Measurements from ENCODE around the gene STXBP6.
"Not testable (repeated sequence)": the region's sequence is repeated elsewhere in the genome, so short reads cannot be mapped to it uniquely, and the experiment has no call there.

The STXBP6 gene

DNA sequence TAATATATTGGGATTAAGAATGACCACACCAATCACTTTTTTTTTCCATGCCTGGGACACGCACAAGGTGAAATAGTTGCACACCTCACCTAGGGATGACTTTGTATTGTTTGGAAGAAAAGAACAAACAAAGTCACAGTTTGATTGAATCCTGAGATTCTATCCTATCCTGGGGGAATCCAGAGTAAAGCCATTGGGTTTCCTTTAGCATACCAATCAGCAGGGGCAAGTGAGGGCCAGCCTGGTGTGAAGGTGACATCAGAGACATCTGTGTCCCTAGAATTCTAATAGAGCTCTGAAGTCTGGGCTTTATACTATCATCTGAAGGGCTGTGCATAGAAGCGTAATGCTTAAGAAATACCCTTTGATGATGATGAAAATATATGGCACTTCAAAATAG, 199.9 kb downstream of the STXBP6 start:
- no peak for DNase-seq

DNA sequence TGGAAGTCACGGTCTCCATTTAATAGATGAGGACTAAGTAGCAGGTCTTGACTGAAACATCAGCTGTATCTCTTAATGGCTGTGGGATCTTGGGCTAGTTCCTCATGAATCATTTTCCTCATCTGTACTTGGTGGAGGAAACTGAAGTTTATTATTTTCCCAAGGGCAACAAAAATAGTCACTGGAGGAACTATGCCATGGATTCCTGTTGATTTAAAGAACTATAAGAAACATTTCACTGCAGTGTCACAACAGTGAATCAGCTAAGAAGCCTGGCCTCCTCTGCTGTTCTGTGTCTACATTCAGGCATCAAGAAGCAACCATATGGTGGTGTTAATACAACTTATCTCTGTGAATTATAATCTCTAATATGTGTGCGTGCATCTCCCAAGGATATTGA, 200.5 kb downstream of the STXBP6 start:
- DNase-seq = no peak

DNA sequence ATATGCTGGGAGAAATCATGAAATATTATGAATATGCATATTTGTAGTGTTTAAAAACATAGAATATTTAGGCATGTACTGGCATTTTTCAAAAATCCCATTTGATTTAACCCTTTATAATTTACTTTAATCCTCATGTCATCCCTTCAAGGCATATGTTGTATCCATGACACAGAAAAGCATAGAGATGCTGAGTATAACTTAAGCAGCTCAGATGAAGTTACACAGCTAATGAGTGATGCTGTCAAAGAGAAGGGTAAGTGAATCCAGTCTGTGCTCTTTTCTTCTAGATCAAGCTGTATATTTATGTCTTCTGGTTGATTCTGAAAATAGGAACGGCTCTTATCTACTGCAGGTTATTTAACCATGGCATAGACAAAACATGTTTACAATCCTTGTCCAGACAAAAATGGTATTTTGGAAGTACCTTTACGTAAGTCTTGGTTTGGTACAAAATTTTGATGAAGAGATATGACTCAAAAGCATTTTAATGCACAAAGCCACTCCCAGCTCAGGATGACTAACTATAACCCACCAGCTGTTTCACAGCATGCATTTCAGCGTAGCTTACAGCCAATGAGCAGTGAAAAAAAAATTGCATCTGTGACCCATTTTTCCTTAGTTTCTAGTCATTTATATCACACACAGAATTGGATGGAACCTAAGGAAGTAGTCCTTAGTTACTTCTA, 201.7 kb downstream of the STXBP6 start:
- DNase-seq = no peak

DNA sequence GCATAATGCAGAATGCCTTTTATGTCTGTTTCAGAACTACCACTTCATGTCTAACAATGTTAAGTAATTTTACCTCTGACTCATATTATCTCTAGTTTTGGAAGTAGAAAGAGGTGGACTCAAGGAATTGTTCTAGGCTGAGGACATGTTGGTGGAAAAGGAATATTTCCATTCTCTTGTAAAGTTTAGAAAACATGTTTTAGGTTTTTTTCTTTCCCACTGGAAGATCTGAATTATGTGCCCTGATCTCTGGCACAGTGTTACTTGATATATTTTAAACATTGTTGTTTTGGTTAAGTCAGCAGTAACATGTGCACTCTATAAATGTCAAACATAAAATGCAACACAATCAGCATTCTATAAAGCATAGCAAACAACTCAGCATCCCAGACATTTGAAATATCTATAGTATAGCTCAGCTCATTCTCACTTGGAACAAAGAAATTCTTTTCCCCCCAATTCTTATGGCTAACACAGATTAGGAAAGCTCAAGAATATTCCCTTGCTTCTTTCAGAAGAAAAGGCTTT, 202.3 kb downstream of the STXBP6 start:
- DNase-seq = no peak

DNA sequence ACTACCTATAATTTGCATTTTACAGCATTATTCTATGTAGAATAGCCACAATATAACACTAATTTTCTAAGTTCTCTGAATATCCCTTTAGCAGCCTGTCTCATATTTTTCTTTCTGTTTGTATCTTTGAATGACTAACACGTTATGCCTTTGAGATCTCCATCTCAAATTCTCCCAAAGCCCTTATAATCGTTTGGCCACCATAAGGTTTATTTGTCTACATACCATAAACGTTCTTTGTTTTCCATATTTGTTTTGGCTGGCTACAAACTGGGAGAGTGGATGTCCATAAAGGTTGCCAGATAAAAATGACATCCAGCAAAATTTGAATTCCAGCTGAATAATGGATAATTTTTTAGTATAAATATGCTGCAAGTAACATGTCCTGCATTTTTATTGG, 203.7 kb downstream of the STXBP6 start:
- DNase-seq = no peak

DNA sequence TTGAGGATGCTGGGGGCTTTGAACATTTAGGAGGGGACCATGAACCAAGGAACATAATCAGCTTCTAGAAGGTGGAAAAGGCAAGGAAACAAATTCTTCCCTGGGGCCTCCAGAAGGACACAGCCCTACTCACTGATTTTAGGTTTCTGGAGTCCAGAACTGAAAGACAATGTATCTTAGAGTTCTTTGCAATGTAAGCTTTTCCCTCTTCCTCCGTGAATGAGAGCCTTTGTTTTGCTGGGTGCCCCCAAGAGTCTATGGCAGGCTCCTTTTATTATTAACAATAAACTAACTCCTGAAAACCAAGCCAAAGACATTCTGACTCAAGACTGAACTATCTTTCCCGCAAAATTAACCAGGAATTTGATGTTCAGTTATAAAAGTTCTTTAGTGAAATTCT, 204.1 kb downstream of the STXBP6 start:
- no peak for DNase-seq

DNA sequence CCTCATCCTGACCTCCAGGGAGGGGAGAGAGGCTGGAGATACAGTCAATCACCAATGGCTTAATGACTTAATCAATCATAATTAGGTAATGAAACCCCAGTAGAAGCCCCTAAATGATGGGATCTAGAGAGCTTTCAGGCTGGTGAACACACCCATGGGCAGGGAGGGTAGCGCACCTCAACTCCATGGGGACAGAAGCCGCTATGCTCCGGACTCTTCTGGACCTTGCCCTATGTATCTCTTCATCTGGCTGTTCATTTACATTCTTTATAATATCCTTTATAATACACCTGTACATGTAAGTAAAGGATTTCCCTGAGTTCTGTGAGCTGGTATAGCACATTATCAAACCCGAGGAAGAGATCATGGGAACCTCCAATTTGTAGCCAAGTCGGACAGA, 205.9 kb downstream of the STXBP6 start:
- DNase-seq = no peak

DNA sequence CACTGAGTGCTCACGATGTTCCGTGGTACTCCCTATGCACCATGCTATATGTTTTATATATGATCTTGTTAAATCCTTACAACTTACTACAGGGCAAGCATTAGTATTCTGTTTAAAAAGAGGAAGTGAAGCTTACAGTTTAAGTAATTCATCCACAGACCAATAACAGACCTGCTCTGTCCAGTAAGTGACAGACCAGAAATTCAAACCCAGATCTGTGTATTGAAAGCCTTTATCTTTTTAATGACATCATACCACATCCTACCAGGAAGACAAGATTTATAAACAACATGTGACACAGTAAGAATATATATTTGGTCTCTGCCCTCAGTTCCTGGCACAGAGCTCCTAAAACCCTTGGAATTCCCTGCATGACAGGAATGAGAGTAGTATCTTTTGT, 206.5 kb downstream of the STXBP6 start:
- DNase-seq = no peak

DNA sequence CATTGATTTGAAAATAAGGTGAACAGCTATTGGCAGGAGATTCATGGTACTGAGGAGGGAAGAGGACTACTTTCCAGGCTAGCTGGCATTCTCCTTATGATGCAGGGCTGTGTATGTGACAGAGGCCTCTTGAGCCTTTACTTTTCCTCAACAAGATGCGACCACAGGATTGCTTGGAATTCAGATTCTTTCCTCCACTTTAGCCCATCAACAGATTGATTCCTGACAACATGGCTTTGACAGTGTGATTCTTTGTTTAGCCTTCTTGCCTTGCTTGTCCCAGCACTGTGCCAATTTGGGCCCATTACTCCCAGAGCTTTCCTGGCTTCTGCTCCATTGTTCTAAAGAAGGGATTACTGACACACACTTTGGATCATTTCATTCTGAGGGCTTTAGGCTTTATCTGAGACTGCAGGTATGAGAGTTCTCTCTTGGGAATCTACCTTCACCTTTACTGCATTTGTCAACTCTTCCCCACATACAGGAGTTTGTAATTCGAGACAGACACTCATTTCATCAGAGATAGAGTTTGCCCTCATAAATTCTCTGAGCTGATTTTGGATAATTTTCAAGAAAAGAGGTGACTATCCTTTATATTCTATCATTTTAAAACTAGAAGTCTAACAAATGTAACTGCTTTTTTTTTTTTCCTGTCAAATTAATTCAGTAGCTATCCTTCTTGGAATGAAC, 209.6 kb downstream of the STXBP6 start:
- DNase-seq = no peak

DNA sequence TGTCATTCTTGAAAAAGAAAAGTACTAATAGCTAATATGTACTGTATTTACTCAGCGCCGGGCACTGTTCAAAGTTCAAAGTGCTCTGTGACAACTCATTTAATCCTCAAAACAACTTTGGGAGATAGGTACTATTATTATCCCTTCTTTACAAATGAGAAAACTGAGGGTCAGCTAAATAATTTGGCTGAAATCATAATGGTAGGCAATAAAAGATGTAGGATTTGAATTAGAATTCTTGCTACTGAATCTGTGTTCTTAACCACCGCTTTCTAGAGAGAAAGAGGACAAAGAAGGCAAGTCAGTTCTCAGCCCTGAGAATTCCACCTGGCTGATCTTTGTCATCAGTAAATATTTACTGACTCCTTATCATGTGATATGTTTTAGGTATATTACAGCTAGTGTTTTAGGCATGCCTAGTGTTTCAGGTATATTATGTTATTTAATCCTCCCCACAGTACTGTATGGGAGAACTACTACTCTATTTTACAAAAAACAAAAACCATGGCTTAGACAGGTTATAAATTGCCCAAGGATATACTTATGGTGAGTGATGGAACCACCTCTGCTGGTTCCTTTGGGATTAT, 210.2 kb downstream of the STXBP6 start:
- DNase-seq = no peak

DNA sequence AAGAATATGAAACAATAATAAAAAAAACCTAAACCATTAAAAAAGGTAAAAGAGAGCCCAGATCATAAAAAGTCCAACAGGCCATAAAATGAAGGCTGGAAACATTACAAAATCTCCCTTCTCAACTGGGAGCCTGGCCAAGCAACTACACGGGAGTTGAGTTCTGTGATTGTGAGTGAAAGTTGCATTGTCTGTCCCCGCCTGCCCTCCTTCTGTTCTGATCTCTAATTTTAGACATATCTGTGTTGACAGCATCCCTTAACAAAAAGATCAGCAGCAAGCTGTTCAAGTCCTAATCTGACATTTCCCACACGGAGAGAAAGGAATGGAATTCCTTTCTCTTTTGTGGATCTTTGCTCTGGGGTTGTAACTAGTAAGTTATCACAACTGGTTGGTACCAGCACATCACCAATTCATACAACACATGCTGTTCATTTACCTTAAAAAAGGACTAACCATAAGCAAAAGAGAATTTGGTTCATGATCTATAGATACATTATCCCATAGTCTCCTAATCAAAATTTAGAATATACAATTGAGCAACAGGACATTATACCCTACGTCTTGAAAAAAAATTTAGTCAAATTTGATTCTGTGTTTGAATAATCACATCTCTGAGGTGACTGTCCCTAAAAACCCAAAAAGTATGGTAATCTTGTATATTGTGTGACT, 210.9 kb downstream of the STXBP6 start:
- DNase-seq = no peak

DNA sequence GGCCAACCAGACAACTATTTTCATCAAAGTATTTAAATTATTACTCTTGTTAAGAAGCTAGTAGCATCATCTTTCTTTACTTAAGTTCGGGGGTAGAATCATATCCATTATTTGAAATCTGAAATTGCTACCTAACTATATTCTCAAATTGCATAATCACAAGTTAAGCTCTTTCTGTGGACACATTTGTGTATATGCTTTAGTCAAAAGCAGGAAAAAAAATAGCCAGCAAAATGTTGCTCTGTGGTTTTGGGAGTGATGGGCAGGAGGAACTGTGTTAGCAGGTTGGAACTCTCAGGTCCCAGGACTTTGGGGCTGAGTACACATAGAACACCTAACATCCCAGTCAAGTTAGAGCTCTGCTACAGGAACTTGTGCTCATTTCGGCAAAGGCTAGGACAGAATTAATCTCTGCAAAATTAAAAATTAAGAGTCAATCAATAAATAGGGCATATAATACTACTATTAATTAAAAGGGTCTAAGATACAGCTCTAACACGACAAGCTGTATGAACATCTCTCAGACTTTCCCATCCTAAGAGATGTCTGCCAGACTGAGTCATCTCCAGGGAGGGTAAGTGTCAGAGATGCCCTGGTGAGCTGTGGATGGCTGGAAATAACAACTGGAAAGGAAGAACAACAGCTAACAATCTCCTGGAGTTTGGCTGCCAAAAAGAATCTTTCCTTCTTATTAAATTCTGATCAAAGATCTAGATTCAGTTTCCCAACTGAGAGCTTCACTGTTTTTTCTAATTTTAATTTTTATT, 212.5 kb downstream of the STXBP6 start:
- DNase-seq = no peak

DNA sequence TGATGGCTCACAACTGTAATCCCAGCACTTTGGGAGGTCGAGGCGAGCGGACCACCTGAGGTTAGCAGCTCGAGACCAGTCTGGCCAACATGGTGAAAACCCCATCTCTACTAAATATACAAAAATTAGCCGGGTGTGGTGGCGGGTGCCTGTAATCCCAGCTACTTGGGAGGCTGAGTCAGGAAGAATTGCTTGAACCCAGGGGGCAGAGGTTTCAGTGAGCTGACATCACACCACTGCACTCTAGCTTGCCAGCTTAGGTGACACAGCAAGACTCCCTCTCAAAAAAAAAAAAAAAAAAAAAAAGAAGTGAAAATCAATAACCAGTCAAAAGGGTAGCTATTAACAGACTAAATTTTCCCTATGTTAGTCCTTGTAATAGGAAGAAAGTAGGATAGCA, 213.6 kb downstream of the STXBP6 start:
- DNase-seq = not testable (repeated sequence)

DNA sequence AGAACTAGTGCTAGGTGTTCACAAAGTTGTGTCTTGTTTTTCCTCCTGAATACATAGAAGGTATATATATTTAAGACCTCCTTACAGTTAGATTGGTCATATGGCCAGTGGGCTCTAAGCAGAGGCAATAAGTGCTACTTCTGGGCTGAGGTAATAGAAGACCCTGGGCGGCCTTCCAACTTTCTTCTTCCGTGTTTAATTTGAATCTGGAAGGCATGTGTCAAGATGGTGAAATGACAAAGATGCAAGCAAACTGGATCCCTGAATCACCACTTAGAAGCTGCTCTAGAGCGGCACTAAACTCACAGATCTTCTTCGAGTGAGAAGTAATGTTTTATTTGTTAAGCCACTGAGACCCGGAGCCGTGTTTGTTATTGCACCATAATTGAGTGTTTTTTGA, 215.0 kb downstream of the STXBP6 start:
- no peak for DNase-seq

DNA sequence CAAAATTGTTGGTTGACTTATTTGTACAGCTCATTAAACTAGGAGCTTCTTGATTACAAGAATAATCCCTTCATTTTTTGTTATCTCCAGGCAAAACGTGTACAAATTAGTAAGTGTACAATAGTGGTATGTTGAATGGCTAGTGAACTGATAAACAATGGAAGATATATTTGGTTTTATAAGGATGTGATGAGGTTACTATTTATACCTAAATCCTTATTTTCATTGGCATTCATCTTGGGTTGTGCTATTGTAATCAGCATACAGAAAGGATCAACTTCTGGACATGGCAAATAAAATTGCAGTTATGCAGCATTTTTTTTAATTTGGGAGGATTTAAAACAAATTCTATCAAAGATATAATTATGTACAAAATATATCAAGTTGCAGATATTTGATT, 216.6 kb downstream of the STXBP6 start:
- no peak for DNase-seq

DNA sequence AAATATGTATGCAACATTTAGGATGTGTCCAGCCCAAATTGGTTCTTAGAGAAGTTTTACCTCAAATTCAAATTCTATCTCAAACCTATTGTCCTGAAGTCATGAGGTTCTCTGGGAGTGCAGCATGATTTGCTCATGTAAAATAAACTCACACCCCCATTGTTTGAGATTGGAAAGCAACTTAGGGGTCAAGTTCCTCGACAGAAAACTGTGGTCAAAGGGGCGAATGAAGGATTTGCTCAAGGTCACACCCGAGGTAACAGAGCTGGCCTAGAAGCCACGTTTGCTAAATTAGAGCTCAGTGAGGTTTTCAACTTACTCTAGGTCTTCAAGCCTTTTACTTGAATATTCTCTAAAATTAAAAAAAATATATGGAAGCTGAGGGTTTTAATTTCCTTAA, 218.3 kb downstream of the STXBP6 start:
- no peak for DNase-seq

DNA sequence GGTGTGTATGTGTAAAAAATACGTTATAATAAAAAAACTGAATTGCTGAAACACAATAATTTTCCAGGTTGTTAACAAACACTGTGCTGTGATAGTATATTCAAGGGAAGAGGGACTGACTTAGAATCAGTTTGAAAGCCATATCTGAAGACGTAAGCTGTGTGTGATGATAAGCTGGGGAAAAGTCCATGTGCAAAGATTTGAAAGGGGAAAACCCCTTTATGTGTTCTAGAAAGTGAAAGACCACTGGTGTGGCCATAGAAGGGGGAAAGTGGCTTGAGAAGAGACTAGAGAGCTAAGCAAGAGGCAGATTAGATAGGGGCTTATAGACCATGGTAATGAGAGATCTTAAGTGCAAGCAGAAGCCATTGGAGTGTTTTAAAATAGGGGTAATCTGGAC, 220.1 kb downstream of the STXBP6 start:
- no peak for DNase-seq

DNA sequence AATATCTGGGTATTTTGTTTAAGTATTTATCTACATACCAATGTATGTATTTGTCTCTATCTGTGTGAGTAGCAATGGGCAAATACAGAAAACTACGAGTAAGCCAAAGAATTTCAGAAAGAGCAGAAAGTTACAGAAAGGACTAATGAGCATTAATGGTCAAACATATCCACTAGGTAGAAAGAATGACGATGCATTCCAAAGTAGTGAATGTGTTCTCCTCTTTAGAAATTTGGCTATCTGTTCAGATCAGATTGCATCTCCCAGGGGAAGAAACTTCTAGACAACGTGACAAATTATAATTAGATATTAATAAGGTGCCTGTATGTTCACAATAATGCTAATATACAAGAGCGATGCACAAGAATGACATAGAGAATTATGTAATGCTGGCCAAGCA, 221.5 kb downstream of the STXBP6 start:
- no peak for DNase-seq

DNA sequence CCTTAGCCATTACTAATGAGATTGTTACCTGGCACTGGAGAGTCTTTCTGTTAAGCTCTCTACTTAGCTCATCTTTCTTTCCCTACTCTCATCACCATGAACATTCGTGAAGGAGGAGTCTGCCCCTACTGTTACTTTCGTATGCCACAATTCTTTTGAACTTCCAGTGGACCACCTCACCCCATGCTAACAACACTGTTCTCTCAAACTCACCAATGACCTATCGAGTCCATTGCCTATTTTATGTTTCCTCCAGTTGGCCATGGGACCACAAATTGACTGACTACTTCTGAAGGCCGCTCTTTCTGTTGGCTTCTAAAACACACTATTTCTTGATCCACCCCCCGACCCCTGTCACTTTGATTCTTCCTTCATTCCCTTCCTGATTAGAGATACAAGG, 223.6 kb downstream of the STXBP6 start:
- no peak for DNase-seq

DNA sequence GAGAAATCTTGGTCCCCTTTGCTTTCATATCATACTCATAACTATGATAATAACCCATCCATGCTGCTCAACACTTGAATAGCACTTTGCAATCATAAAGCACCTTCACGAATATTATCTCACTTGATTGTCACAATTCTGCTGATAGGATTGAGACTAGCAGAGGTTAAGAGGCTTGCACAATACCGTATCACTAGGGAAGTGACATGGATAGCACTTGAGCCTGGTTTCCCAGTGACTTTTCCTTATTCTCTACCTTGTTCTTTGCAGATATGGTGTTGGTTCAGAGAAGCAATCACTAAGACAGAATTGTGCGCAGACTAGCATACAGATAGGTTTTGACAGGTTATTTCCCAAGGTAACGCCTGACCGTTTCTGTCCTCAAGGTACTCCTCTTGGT, 229.3 kb downstream of the STXBP6 start:
- no peak for DNase-seq

DNA sequence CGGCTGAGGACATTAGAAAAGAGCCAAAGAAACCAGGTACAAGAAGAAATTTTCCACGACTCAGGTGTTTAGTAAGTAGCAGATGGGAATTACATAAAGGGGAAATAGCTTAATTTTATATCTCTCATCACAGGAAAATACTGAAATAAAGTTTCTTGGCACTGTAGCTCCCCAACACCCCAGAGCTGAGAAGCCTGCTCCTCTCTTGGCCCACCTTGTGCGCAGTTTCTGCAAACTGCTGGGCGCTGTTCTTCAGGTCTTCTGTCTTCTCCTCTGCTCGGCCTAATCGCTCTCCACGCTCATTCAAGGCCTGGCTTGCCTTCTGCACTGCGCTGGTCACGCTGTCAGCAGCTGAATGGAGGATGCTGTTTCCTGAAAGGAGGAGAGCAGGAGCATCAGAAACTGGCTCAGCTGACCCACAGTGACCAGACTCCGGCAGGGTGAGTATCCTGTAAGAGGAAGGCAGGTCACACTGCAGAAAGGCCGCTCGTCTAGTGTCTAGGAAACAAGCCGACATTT, 231.1 kb downstream of the STXBP6 start:
- DNase-seq = no peak

DNA sequence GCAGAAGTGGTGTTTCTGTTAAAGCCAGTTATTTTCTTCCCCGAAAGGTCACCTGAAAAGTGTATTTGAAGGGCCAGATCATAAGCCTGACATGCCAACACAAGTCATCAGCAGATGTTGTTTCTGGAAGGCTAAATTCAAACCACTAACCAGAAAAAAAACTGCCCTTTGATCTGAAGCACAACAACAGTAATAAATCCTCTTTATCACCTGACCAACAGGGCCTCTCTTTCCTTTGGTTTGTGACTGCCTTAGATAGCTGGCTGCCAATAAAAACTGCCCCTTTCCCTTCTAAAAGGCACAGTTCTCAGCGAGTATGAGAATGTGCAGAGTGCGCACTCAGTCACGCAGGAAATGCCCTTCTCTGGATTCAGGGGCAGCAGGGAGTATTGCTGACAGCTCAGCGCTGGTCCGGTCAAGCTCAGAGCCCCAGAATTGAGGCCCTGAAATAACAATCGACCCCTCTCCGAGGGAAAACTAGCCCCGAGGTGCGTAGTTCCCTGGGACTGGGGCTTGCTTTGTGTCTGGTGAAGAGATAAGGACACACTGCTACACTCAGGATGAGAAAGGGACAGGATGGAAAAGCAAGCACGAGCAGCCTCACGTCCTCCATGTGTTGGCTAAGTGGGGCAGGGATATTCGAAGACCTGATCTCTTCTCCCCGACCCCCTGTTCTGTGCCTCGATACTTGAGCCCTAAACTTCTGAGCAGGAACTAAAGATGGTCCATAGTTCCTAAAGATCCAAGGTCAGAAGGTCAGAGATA, 231.7 kb downstream of the STXBP6 start:
- no peak for DNase-seq
